HG03442 (cell line): ENCODE data around the gene CTNND2.

Experiments used
- ATAC-seq: cut with Tn5 transposase; IDR thresholded peaks from one replicate; pipeline ENCODE4 v1.9.1; 2021; ENCODE audit warnings: mild to moderate bottlenecking, moderate library complexity; ENCODE audit not compliant: unreplicated experiment

Gene CTNND2

GRCh38 chr5:11064763-11065450 is 839.3 kb downstream of the CTNND2 start:
- no peak for ATAC-seq

GRCh38 chr5:11062397-11062796 is 841.8 kb downstream of the CTNND2 start:
- no peak for ATAC-seq

- ATAC-seq: no peak
Observed at GRCh38 chr5:11056560-11056959, 847.7 kb downstream of the CTNND2 start.

GRCh38 chr5:11054014-11054413 is 850.2 kb downstream of the CTNND2 start:
- ATAC-seq: no peak

- ATAC-seq: no peak
Observed at GRCh38 chr5:11052871-11053270, 851.4 kb downstream of the CTNND2 start.

GRCh38 chr5:11050596-11051304 is 853.5 kb downstream of the CTNND2 start:
- ATAC-seq: no peak

- no peak for ATAC-seq
Observed at GRCh38 chr5:11048760-11049159, 855.5 kb downstream of the CTNND2 start.

- no peak for ATAC-seq
Observed at GRCh38 chr5:11047625-11048024, 856.6 kb downstream of the CTNND2 start.

- ATAC-seq: no peak
Observed at GRCh38 chr5:11047030-11047429, 857.2 kb downstream of the CTNND2 start.

- no peak for ATAC-seq
Observed at GRCh38 chr5:11046160-11046559, 858.1 kb downstream of the CTNND2 start.

GRCh38 chr5:11045411-11045810 is 858.8 kb downstream of the CTNND2 start:
- ATAC-seq: no peak

- no peak for ATAC-seq
Observed at GRCh38 chr5:11044581-11044980, 859.7 kb downstream of the CTNND2 start.

GRCh38 chr5:11043881-11044280 is 860.4 kb downstream of the CTNND2 start:
- no peak for ATAC-seq

- no peak for ATAC-seq
Observed at GRCh38 chr5:11040345-11040744, 863.9 kb downstream of the CTNND2 start.

- no peak for ATAC-seq
Observed at GRCh38 chr5:11038772-11039171, 865.5 kb downstream of the CTNND2 start.

- no peak for ATAC-seq
Observed at GRCh38 chr5:11037941-11038340, 866.3 kb downstream of the CTNND2 start.

GRCh38 chr5:11037080-11037479 is 867.2 kb downstream of the CTNND2 start:
- ATAC-seq: peak; percentile 61

GRCh38 chr5:11030671-11031070 is 873.6 kb downstream of the CTNND2 start:
- no peak for ATAC-seq

GRCh38 chr5:11027660-11028059 is 876.6 kb downstream of the CTNND2 start:
- ATAC-seq: peak; percentile 91

- ATAC-seq: no peak
Observed at GRCh38 chr5:11026543-11026942, 877.7 kb downstream of the CTNND2 start.

GRCh38 chr5:11023945-11024344 is 880.3 kb downstream of the CTNND2 start:
- no peak for ATAC-seq

GRCh38 chr5:11013793-11014192 is 890.5 kb downstream of the CTNND2 start:
- ATAC-seq: no peak

- ATAC-seq: no peak
Observed at GRCh38 chr5:11012295-11012694, 892.0 kb downstream of the CTNND2 start.
